Activated CD4-positive, alpha-beta T cell treated with anti-CD3 and anti-CD28 coated beads, Interleukin-2, Interleukin-6, amounts not matched to agents 100 ng/mL and 50 ng/mL, durations not matched to agents 16 hours and 8 hours (primary cell): Measurements from ENCODE around the gene PLA2G4B.

Experiments used
- DNase-seq: peaks from one replicate; pipeline ENCODE4 v3.0.0-alpha.2; 2020

PLA2G4B gene

GRCh38 chr15:41891226-41891625 is 52.6 kb downstream of the PLA2G4B start:
- no peak for DNase-seq

GRCh38 chr15:41891946-41892345 is 53.3 kb downstream of the PLA2G4B start:
- DNase-seq = no peak

GRCh38 chr15:41892621-41893421 is 54.2 kb downstream of the PLA2G4B start:
- DNase-seq = no peak

- no peak for DNase-seq
These were observed 55.0 kb downstream of the PLA2G4B start, which contains the start of gene SPTBN5 for GRCh38 chr15:41893422-41894250. Gene SPTBN5 (minus strand): TSS chr15:41894053. CDS start chr15:41893497, 556 bp downstream.

GRCh38 chr15:41894251-41894790 is 55.7 kb downstream of the PLA2G4B start:
- DNase-seq = no peak

GRCh38 chr15:41894791-41895463 is 56.3 kb downstream of the PLA2G4B start:
- DNase-seq = peak; percentile 83

- DNase-seq = no peak
These were observed 56.8 kb downstream of the PLA2G4B start for GRCh38 chr15:41895491-41895890.

GRCh38 chr15:41895957-41896356 is 57.3 kb downstream of the PLA2G4B start:
- DNase-seq = no peak

- no peak for DNase-seq
These were observed 57.9 kb downstream of the PLA2G4B start for GRCh38 chr15:41896566-41896965.

GRCh38 chr15:41897363-41897799 is 58.7 kb downstream of the PLA2G4B start:
- no peak for DNase-seq
